IMR-90 (cell line): ENCODE data around the gene KRTAP4-9. TPM values are rescaled to one million over a fixed set of nuclear protein-coding genes. Genes with fewer than 3 reads are reported as not detected.

ENCODE experiments used
- ATAC-seq: fragments of 200-7000 bp; cut with Tn5 transposase; 2 replicates; pipeline ENCODE4 v1.9.1; 2020; ENCODE audit warnings: low read depth, mild to moderate bottlenecking, moderate library complexity
- BruUV-seq: library from RNA; stranded (reverse); fragments of 400-500 nt; replicated peaks from 2 replicates; lab custom pipeline; 2021; lab: Mats Ljungman, UMichigan
- CTCF ChIA-PET: fragments of 300-600 bp; formaldehyde crosslinking; extraction: SDS; loops from one replicate; lab custom pipeline; 2021; ENCODE audit warnings: antibody characterized with exemption; lab: Yijun Ruan, JAX
- POLR2A ChIA-PET: fragments of 300-600 bp; sonication (Branson Sonifier 250); formaldehyde crosslinking; loops from one replicate; lab custom pipeline; 2022; ENCODE audit warnings: antibody characterized with exemption; ENCODE audit not compliant: unreplicated experiment; lab: Charles Lee
- DNase-seq: peaks from one replicate; pipeline ENCODE4 v3.0.0; 2013
- H2AFZ ChIP-seq: replicated peaks from 2 replicates; pipeline ENCODE3; 2013; ENCODE audit warnings: low read length, mild to moderate bottlenecking; ENCODE audit not compliant: poor library complexity
- H2AK5ac ChIP-seq: 2 replicates; pipeline ENCODE4 v1.6.1; 2013; ENCODE audit warnings: low read depth, low read length, inconsistent platforms
- H2AK9ac ChIP-seq: replicated peaks from 2 replicates; pipeline ENCODE3; 2013; ENCODE audit warnings: mild to moderate bottlenecking, low read depth, low read length, moderate library complexity; ENCODE audit not compliant: poor library complexity
- H2BK120ac ChIP-seq: 2 replicates; pipeline ENCODE4 v1.6.1; 2013; ENCODE audit warnings: low read depth, low read length, inconsistent platforms
- H2BK15ac ChIP-seq: 3 replicates; pipeline ENCODE4 v1.6.1; 2013; ENCODE audit warnings: low read depth, low read length, inconsistent platforms
- H2BK20ac ChIP-seq: 2 replicates; pipeline ENCODE4 v1.6.1; 2013; ENCODE audit warnings: low read depth, mild to moderate bottlenecking, inconsistent platforms, low read length, moderate library complexity
- H2BK5ac ChIP-seq: 2 replicates; pipeline ENCODE4 v1.6.1; 2013; ENCODE audit warnings: mild to moderate bottlenecking, low read depth, low read length, inconsistent platforms; ENCODE audit not compliant: poor library complexity, severe bottlenecking
- H3K14ac ChIP-seq: replicated peaks from 2 replicates; pipeline ENCODE4 v1.6.1; 2013; ENCODE audit warnings: low read depth, low read length, inconsistent platforms
- H3K18ac ChIP-seq: 2 replicates; pipeline ENCODE4 v1.6.1; 2013; ENCODE audit warnings: low read depth, low read length, control low read depth
- H3K23ac ChIP-seq: 2 replicates; pipeline ENCODE4 v1.6.1; 2013; ENCODE audit warnings: low read depth, low read length, inconsistent platforms
- H3K27ac ChIP-seq: 2 replicates; pipeline ENCODE4 v1.5.1; 2013; ENCODE audit warnings: mild to moderate bottlenecking, control low read depth, low read length; ENCODE audit not compliant: insufficient read depth
- H3K27me3 ChIP-seq: 2 replicates; pipeline ENCODE4 v1.6.1; 2013; ENCODE audit warnings: low read length; ENCODE audit not compliant: control insufficient read depth, insufficient read depth
- H3K36me3 ChIP-seq: 2 replicates; pipeline ENCODE4 v1.6.1; 2013; ENCODE audit warnings: low read length, mixed read lengths; ENCODE audit not compliant: control insufficient read depth, insufficient read depth
- H3K4ac ChIP-seq: 2 replicates; pipeline ENCODE4 v1.6.1; 2013; ENCODE audit warnings: low read depth, low read length, inconsistent platforms
- H3K4me1 ChIP-seq: 2 replicates; pipeline ENCODE4 v1.6.1; 2013; ENCODE audit warnings: low read length, mixed read lengths; ENCODE audit not compliant: control insufficient read depth, insufficient read depth
- H3K4me2 ChIP-seq: 2 replicates; pipeline ENCODE4 v1.6.1; 2013; ENCODE audit warnings: low read depth, mild to moderate bottlenecking, control low read depth, low read length, moderate library complexity
- H3K4me3 ChIP-seq: 2 replicates; pipeline ENCODE4 v1.5.1; 2013; ENCODE audit warnings: low read depth, mild to moderate bottlenecking, control low read depth, low read length, moderate library complexity; ENCODE audit not compliant: insufficient read depth
- H3K56ac ChIP-seq: 2 replicates; pipeline ENCODE4 v1.6.1; 2013; ENCODE audit warnings: low read length, inconsistent platforms; ENCODE audit not compliant: insufficient read depth; ENCODE audit errors: extremely low read depth
- H3K79me1 ChIP-seq, 2 experiments: 2 replicates each; pipeline ENCODE4 v1.6.1; 2013; ENCODE audit warnings: low read length in 2 of 2, inconsistent platforms in 1 of 2, low read depth in 1 of 2
- H3K9ac ChIP-seq: 2 replicates; pipeline ENCODE4 v1.6.1; 2013; ENCODE audit warnings: low read depth, low read length, control low read depth
- H3K9me1 ChIP-seq: 2 replicates; pipeline ENCODE4 v1.6.1; 2013; ENCODE audit warnings: low read length, inconsistent platforms; ENCODE audit not compliant: insufficient read depth
- H3K9me3 ChIP-seq: 2 replicates; pipeline ENCODE4 v1.6.1; 2013; ENCODE audit warnings: low read length; ENCODE audit not compliant: control insufficient read depth, insufficient read depth
- H4K20me1 ChIP-seq: 2 replicates; pipeline ENCODE4 v1.6.1; 2013; ENCODE audit warnings: low read length, inconsistent platforms; ENCODE audit not compliant: insufficient read depth
- H4K5ac ChIP-seq: 2 replicates; pipeline ENCODE4 v1.6.1; 2013; ENCODE audit warnings: mild to moderate bottlenecking, low read depth, low read length, control low read depth
- H4K8ac ChIP-seq, 2 experiments: 2 replicates each; pipeline ENCODE4 v1.6.1; 2013; ENCODE audit warnings: low read depth in 2 of 2, low read length in 2 of 2, control low read depth in 1 of 2, inconsistent platforms in 1 of 2
- H4K91ac ChIP-seq: 2 replicates; pipeline ENCODE4 v1.6.1; 2013; ENCODE audit warnings: low read depth, low read length, inconsistent platforms; ENCODE audit not compliant: insufficient read depth
- MAFK ChIP-seq: IDR thresholded peaks from 2 replicates; pipeline ENCODE4 v1.6.1; 2012; ENCODE audit warnings: low read depth, low read length, improper control_type of control experiment
- MAZ ChIP-seq: IDR thresholded peaks from 2 replicates; pipeline ENCODE4 v1.6.1; 2012; ENCODE audit warnings: low read depth, mild to moderate bottlenecking, low read length, improper control_type of control experiment, moderate library complexity, borderline replicate concordance
- RAD21 ChIP-seq: IDR thresholded peaks from 2 replicates; pipeline ENCODE4 v1.6.1; 2012; ENCODE audit warnings: low read length, improper control_type of control experiment
- WGBS, 2 experiments: methylation state at CpG; one replicate each; pipeline versions ENCODE4 v1.1.5 to v1.1.7; 2013; ENCODE audit warnings: missing lambda C conversion rate in 2 of 2; ENCODE audit not compliant: insufficient read length in 1 of 2; ENCODE audit errors: extremely low coverage in 2 of 2; 5-methylcytosine and 5-hydroxymethylcytosine counted together
- dilution Hi-C: fragments of 300-500 bp; cut with HindIII; formaldehyde crosslinking; loops from one replicate; pipeline ENCODE4 v1.14.3; 2018; ENCODE audit warnings: low sequenced_read_pairs; ENCODE audit not compliant: unreplicated experiment
- in situ Hi-C: fragments of 300-500 bp; cut with MboI; formaldehyde crosslinking; loops from 3 replicates; pipeline ENCODE4 v1.14.3; 2019; ENCODE audit warnings: low sequenced_read_pairs, inconsistent platforms, mixed read lengths
- intact Hi-C: fragments of 100-400 bp; cut with micrococcal nuclease; formaldehyde crosslinking; loops from 2 replicates; pipeline ENCODE4 v1.10.0; 2022
- polyA plus RNA-seq, 3 experiments: library from polyadenylated mRNA; depleted of rRNA; stranded (reverse); fragments of >200 nt; gene quantifications; 2 replicates each; pipeline ENCODE4 v1.2.3, GENCODE V29; 2012; ENCODE audit warnings: low replicate concordance in 1 of 3
- total RNA-seq: library from RNA; depleted of rRNA; stranded (reverse); fragments of >200 nt; gene quantifications from 2 replicates; pipeline ENCODE4 v1.2.3, GENCODE V29; 2012

Gene KRTAP4-9
- total and polyA plus RNA-seq, 2 of the 4 experiments (the other 2 are of a cell fraction), result 0.24 TPM; not detected in 1

DNA sequence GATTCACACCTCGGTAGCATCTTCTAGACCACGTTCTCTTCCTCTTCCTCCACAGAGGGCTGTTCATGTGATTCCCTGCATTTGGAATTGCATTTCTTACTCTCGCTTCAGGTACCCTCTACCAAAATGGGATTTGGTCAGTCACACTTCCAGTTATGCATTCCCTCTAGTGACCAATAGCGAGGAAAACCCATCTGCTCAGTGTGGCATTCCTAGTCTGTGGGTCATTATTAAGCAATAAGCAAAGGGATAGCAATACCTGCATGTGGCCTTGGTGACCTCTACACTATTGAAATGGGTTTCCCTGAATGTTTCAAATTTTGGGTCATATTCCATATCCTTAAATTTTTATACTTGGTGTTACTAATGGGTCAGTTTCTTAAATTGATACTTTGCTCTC is 44.8 kb downstream of the KRTAP4-9 start:
- no TSS peak for BruUV-seq
- Histone ChIP-seq H2BK20ac (no peak overlapping the region), H3K14ac (no peak overlapping the region), H3K18ac (no peak overlapping the region), H3K23ac (no peak overlapping the region), H3K27me3 (no peaks in the 10 kb centered on the region; the same call in 1 of the 2 replicates), H2AFZ (no peak overlapping the region), H3K4ac (no peak overlapping the region), H4K5ac (no peak overlapping the region), H2AK5ac (no peak overlapping the region), H3K27ac (no peak overlapping the region), H3K56ac (no peak overlapping the region), H3K4me3 (no peak overlapping the region), H3K36me3 (no peaks in the 10 kb centered on the region), H3K79me1 (no peaks in the 10 kb centered on the region), H4K91ac (no peak overlapping the region), H3K9ac (no peak overlapping the region), H4K20me1 (no peaks in the 10 kb centered on the region), H3K4me2 (no peak overlapping the region), H3K9me1 (no peaks in the 10 kb centered on the region), H2AK9ac (no peak overlapping the region), H3K9me3 (no peaks in the 10 kb centered on the region), H2BK120ac (no peak overlapping the region), H3K4me1 (no peaks in the 10 kb centered on the region), H4K8ac (no peak overlapping the region), H2BK15ac (no peak overlapping the region), H2BK5ac (no peak overlapping the region)
- no CpG with 5 or more reads among the region's 4 CpGs for WGBS, 2 experiments
- intact Hi-C loops, result no loop called here
- DNase-seq, result no peak
- ATAC-seq, result no peak
- dilution Hi-C loops, result no loop called here
- in situ Hi-C loops, result no loop called here
- ChIA-PET CTCF (no interaction called here), POLR2A (no interaction called here)
- TF ChIP-seq MAFK (no peak), MAZ (no peak), RAD21 (no peak)
